C4-2B (cell line): ENCODE data around the gene FABP6.
A peak's percentile ranks its signal among the peaks of the same experiment; 100 is the strongest.

Experiments
- CTCF ChIP-seq: fragments of 450-650 bp; conservative IDR thresholded peaks from 2 replicates; pipeline ENCODE4 v1.5.1; 2017; ENCODE audit warnings: mild to moderate bottlenecking
- ZFX ChIP-seq: fragments of 450-650 bp; IDR thresholded peaks from 2 replicates; pipeline ENCODE4 v1.6.1; 2017

DNA sequence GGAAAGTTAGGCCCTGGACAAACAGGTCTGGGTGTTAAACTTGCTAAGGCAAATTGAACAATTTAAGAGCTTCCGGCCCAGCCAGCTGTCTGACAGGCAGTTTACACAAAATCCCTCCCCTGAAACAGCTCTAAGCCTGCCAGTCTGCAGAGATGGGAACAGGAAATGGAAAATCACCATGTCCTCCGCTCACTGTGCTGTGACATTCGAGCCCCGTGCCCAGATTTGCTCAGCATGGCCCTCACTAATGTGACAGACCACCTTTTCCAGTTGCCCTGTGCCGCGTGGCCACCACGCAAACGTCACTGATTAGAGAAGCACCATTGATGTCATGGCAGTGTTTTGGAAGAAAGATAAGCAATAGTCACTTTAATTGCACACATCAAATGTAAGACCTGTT, 42.1 kb downstream of the FABP6 start:
- TF ChIP-seq CTCF (no peak), ZFX (peak; percentile 19; the same call in 1 of the 2 replicates)
